ENCODE results near the gene BBX. TPM values are rescaled to one million over a fixed set of nuclear protein-coding genes. Genes with fewer than 3 reads are reported as not detected.

BBX gene
- total RNA-seq, 2 donors from 2014 or later: 62.4 to 66.6 TPM

DNA sequence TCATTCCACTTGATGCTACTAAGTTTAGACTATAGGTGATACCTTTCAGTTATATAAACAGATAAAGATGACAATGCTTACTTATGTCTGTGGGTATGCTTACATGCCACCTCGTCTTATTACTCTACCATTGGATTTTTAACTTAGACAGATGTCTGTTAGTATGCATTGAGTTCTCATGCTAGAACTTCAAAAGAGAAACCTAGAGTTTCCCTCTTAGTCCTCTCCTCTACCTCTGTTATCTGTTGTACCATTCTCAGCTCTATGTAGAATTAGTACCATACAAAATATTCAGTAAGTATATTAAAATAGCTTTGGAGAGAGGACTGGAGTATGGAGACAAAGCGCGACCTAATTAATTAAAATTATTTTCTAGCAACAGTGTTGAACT, 111.3 kb downstream of the BBX start:
- intact Hi-C loops (cut with DNase I): no loop called here
- DNase-seq (ENCODE audit: low spot score): no peak

DNA sequence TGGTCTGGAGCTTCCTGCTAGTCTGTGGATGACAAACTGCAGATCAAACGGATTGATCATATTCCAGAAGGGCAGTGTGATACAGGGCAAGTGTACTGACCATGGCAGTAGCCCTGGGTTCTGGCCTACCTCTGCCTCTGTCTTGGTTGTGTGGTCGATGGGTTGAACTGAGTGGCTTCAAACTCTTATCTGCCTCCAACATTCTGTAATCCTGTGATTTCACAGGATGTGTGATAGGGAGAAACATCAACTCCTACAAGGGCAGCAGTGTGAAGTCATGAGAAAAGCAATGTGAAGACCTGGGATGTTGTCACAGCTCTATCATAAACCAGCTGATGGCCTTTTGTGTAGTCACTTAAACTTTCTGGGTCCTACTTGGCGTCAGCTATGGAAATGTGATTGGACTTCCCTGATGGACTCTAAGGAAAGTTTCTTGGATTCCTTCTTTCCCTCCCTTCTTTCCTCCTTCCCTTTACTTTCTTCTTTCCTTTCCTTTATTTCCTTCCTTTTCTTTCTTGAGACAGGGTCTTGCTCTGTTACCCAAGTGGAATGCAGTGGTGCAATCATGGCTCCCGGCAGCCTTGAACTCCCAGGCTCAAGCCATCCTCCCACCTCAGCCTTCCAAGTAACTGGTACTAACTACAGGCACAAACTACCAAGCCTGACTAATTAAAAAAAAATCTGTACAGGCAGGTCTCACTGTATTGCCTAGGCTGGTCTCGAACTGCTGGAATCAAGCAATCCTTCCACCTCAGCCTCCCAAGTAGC, 114.8 kb downstream of the BBX start:
- no peak for DNase-seq (ENCODE audit: low spot score)
- intact Hi-C loops (cut with DNase I): no loop called here

DNA sequence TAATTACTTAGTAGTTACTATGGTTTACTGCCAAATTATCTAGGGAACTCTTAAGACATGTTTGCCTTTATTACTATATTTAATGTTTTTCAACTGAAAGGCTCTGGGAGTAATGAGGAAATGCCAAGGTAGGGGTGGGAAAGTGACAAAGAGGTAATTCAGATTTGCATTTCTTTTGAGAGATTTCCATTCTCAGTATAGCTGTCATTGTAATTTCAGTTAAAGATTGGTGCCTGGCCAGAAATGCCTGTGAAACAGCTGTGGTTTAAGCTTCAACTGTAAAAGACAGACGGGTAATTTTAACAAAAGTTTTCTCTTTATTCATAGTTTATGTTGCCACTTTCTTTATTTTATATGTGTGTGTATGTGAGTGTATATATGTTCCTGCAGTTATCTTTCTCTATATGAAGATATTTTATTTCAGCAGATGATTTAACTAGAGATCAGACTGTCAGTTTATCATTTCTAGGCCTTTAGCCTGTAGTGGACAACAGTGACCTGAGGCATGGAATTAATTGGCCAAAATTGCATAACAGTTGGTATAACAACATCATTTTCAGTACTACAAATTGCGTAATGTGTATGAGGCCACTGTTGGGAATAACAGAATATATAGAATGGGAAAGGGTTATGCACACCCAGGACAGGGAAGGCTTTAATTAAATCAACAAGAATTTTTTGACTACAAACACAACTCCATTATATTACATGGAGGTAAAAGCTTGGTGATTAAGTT, 119.0 kb downstream of the BBX start:
- intact Hi-C loops (cut with DNase I): no loop called here
- DNase-seq (ENCODE audit: low spot score): no peak

DNA sequence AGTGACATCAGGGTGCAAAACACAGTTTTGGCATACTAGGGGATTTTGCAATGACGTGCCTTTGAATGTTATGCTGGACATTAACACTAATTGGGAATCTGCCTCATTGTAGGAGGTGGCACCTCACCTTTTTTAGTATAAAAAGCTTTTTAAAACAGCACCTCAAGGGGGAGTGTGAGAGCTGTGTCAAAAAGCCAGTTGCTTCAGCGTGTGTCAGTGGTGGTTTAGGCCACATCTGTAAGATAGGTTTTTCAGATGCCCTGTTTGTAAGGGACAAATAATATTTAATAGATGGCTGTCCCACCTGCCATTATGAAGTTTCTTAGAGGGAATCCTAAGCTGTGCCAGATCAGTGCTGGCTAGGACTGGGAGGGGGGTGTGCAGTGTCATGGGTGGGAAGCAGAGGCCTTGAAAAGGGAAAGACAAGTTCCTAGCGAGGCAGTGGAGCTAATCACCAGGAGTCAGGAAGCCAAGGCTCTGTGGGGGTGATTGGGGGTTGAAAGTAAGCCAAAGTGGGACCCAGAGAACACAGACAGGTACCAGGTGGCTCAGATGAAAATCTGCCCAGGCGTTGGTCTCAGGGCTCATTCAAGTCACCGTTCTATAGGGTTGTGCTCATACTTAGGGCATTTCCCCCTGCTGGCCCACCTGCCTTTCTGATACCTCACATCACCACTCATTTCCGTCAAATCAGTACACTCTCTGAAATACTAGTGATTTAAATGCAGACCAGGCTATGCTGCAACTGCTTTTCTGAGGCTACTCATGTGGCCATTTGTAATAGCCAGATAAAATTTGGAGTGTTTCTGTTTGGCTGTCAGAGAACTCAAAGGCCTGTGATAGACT, 120.5 kb downstream of the BBX start:
- no peak for DNase-seq (ENCODE audit: low spot score)
- intact Hi-C loops (cut with DNase I): no loop called here

DNA sequence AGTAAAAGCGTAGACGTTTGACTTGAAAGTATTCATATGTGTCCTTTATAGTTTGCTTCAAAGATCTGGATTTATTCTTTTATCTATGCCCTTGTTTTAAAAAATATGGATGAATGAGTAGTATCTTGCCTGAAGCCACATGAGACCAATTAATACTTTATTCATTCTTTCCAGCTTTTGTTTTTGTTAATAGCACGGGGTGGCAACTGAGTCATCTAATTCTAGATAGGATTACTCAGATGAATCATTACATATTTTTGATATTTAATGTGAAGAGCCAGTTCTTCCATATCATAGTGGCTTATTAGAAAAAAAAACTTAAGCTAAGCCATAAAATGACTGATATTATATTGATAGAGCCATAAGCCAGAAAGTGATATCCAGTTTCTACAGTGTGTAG, 121.9 kb downstream of the BBX start:
- intact Hi-C loops (cut with DNase I): no loop called here
- no peak for DNase-seq (ENCODE audit: low spot score)

DNA sequence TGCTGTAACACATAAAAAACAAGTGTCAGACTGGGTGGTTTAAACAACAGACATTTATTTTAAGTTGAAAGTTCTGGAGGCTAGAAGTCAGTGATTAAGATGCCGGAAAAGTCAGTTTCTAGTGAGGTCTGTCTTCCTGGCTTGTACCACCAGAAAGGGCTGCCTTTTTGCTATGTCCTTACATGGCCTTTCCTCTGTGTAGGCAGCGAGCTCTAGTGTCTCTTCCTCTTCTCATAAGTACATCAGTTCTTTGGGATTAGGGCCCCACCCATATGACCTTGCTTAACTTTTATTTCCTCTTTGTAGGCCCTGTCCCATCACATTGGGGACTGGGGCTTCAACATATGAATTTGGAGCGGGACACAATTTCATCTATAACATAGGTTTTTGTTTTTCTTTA, 128.0 kb downstream of the BBX start:
- intact Hi-C loops (cut with DNase I): no loop called here
- DNase-seq (ENCODE audit: low spot score): no peak

DNA sequence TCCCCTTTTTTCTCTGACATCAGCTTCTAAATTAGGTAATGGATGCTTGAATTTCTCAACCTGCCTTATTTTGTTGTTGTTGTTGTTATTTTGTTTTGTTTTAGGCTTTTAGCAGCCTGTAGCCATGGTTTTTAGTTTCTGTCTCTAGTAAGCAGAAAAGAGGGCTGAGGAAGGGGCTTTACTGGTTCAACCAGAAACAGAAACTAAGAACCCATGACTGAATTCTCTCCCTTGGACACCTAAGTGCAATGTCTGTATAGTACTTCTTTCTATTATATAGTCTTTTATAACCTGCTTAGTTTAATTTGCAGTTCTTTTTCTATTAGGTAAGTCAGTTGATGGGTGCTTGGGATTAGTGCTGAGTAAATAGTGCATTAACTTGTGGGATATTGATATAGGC, 129.0 kb downstream of the BBX start:
- DNase-seq (ENCODE audit: low spot score): no peak
- intact Hi-C loops (cut with DNase I): no loop called here

DNA sequence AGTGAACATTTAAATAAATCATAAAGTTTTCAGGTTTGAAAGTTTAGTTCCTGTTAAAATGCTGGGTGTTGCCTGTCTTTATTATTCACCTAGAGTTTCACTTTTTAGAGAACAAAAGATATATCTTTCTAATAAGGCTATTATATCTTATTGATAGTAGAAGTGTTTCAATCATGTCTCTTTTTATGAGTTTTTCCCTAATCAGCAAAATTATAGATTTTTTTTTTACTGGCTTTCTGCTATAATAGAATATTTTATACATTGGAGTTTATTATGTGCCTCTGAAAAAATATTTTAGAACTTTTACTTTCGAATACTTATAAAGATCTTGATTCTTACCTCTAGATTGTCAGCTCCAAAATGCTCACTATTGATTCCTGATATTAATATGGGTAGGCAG, 131.5 kb downstream of the BBX start:
- no peak for DNase-seq (ENCODE audit: low spot score)
- intact Hi-C loops (cut with DNase I): no loop called here

DNA sequence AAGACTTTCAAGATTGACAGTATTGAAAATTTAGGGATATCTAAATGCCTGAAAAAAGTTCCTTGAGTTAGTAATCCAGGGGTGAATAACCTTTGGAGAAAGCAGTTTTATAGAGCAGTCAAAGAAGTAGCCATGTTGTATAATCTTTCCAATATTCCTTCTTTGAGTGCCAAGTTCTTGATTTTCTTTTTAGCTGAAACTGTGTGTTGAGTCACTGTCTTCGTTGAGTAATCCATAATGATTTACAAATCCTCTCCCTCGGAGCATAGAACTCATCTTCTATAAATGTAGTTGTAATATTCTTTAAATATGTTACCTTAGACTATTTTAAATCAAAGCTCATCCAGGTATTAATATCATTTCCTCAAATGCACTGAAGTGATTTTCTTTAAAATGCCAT, 135.2 kb downstream of the BBX start:
- DNase-seq (ENCODE audit: low spot score): no peak
- intact Hi-C loops (cut with DNase I): no loop called here

DNA sequence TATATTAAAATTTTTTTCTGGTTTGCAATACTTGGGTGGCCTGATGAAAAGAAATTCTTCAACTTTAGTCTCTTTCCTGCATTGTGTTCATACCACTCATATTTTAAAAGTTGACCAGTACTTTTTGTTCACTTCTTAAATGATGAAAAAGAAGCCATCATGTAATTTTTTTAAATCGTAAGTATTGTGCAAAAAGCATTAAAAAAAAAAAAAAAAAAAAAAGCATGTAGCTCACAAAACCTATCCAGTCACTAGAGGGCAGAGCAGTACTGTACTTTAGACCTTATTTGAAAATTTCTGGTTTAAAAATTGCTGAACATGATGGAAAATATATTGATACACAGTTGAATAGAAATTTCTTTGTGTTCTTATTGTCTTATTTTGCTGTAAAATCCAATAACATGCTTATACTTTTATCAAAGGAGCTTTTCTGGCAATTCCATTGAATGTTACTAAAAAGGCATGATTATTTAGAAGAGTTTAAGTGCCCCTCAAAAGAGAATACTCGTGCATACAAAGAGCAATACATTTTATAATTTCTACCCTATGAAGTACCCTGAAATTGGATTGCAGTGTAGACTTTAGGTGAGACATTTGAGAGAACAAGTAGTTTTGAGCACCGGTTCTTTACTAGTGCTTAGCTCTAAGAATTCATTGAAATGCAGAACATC, 137.7 kb downstream of the BBX start:
- no peak for DNase-seq (ENCODE audit: low spot score)
- intact Hi-C loops (cut with DNase I): loop anchor here in 1 of 2 donors (5.0 kb wide), 1 partner anchor 82 kb away; no protein-coding TSS in a partner anchor

DNA sequence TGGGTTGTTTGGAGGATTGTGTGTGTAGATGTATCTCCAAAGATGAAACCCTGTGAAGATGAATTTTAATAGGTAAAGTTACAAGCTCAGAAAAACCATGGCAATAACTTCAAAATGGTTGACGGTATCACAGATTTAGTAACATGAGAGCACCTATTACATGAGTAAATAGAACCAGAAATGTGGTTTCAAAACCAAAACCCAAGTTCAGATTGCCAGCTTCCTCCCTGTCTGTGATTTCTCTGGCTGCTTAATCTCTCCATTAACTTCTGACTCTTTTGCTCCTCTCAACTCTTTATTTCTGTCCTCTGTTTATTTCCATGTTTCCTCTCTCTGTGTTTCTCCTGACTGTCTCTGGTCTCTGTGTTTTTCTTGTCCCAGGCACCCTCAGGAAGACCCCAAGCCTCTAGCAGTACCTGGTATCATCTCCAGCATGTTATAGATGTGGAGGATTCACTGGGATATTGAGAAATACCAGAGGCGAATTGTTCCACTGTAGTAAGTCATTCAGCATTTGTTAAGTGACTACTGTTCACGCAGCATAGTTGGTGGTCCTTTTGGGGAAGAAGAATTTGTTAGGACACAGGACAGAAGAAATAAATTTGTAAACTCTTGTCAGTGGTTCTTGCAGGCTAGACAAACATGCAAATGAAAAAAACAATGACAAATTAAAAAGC, 138.8 kb downstream of the BBX start:
- intact Hi-C loops (cut with DNase I): loop anchor here in 1 of 2 donors (5.0 kb wide), 1 partner anchor 81 kb away; no protein-coding TSS in a partner anchor

DNA sequence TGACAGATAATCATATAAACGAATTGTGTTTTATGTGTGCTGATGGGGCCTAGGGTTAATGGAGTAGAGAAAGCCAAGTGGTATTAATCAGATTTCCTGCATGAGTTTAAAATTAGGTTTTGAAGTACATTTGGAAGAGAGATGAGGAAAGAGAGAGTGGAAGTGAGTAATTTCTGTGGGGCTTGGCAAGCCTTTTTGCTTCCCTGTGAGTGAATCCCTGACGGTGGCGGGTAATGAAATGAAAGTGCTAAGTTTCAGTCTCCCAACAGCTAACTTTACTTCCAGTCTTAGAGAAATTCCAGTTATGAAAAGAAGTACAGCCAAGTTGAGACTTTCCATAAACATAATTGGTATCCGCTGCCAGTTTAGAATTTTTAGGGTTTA, 139.4 kb downstream of the BBX start:
- no peak for DNase-seq (ENCODE audit: low spot score)
- intact Hi-C loops (cut with DNase I): loop anchor here in 1 of 2 donors (5.0 kb wide), 1 partner anchor 80 kb away; no protein-coding TSS in a partner anchor

More for the DNA sequence above, 138.8 kb downstream of the BBX start:
- DNase-seq (ENCODE audit: low spot score): no peak

DNA sequence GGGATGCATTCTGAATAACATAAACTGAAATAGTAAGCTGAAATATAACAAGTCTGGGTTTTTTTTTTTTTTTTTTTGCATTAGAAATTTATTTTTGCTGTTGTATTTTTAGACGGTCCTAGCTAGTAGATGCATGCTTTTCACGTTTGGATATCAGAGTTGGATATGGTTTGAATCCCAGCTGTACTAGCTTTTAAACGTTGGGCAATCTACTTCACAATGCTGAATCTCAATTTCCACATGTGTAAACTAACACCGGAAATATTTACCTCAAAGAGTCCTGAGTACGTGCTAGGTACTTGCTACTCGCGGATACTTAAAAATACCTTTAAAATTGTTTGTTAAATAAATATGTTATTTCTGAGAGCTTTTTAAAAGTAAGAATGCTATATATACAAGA, 139.8 kb downstream of the BBX start:
- intact Hi-C loops (cut with DNase I): loop anchor here in 1 of 2 donors (5.0 kb wide), 1 partner anchor 80 kb away; no protein-coding TSS in a partner anchor
- no peak for DNase-seq (ENCODE audit: low spot score)

DNA sequence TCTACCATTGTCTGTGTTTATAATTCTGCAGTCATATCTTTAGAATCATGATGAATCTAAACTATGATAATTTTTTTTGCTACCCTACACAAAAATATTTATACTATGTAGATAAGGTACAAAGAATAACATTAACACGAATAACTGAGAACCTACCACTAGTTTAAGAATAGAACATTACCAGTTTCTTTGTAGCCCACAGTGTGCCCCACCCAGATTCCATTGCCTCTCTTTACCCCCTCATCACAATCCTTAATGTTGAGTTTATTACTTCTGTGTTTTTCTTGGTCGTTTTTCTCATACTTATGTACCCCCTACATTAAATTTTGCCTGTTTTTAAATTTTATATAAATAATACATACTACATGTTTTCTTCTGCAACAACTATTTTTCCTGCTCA, 140.5 kb downstream of the BBX start:
- intact Hi-C loops (cut with DNase I): loop anchor here in 1 of 2 donors (5.0 kb wide), 1 partner anchor 79 kb away; no protein-coding TSS in a partner anchor
- DNase-seq (ENCODE audit: low spot score): no peak

DNA sequence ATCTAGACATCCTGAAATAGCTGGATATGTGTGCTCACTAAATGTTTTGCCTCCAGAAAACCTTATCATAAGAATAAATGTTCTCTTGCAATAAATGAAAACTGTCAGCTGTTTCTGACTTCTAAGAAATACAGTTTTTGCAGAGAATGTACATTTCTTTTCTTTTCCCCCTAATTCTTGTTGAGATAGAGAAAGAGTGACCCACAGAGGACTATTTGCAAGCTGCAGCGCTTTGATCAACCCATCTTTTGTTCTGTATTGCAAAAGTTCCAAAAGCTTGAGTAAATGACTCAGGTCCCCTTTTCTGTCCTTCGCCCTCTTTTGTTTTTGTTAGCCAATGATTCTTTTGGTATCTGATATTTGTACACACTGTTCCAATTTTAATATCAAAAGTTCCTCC, 141.9 kb downstream of the BBX start:
- no peak for DNase-seq (ENCODE audit: low spot score)
- intact Hi-C loops (cut with DNase I): loop anchor here in 1 of 2 donors (5.0 kb wide), 1 partner anchor 78 kb away; no protein-coding TSS in a partner anchor

DNA sequence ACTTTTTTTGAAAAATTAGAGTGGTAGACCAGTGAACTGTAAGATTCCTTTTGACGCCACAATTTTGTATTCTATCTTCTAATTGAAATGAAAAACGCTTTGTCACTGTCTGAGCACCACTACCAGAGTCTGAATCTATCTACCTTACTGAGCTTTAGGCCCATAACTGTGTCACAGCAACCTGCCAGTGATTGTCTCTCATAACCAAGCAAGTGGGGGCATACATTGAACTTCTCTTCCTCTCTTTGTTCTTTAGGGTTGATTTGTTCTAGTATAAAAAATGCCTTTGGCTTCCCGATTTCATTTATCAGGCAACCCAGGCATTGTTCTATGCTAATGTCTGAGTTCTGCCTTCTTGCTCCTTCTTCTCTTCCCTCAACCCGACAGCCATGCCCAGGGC, 142.6 kb downstream of the BBX start:
- DNase-seq (ENCODE audit: low spot score): no peak
- intact Hi-C loops (cut with DNase I): no loop called here

DNA sequence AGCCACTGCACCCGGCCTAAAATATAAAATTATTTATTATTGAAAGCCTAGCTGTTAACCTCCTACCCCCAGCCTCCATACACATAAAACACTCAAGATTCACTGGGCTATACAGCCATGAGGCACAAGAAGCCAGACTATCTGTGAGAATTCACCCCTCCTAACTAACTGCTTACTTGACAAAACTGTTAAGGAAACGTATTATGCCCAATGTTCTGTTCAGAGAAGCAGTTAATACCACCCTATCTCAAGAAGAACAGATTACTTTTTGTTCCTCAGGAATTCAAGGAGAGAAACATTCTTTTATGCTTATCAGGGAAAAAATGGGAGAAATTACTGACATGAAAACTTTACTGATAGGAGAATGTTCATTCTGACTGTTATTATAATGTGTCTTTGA, 144.1 kb downstream of the BBX start:
- intact Hi-C loops (cut with DNase I): no loop called here
- no peak for DNase-seq (ENCODE audit: low spot score)

DNA sequence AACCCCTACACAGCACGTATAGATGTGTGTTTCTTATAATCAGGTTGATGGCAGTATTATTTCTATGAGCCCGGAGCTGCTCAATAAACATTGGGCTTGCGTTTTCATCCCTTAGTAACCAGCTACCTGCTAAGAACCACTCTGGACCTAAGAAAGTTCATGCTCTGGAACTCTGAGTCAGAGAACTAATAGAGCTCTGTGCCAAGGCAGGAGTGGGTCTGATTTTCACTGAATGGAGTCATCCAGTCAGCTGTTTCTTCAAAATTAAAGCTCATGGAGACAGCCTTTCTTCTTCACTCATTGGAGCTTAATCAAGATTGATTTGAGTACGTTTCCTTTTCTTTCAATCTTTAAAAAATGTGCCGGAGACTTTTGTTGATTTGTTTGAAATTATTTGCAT, 145.7 kb downstream of the BBX start:
- no peak for DNase-seq (ENCODE audit: low spot score)
- intact Hi-C loops (cut with DNase I): no loop called here

DNA sequence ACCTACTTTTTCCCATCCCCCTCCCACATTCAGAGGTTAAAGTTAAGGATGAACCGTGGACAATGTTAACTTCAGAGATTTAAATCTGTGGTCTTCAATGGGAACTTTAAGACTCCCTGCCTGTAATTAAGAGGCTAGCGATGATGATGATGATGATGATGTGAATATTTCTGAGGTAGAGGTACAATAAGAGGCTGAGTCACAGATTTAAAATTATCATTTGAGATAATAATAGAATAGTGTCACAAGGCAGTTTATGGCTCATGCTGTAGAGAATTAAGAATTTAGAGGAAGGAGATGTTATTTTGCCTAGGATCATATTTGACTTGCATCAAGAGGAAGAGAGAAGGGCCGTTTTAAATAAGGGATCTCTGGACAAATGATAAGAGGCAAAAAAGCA, 146.2 kb downstream of the BBX start:
- DNase-seq (ENCODE audit: low spot score): no peak
- intact Hi-C loops (cut with DNase I): no loop called here

Data from posterior vena cava (tissue), 2 donors.